Endothelial cell (in vitro differentiated cells): ENCODE data around the gene NPAS1. TPM values are rescaled to one million over a fixed set of nuclear protein-coding genes. Genes with fewer than 3 reads are reported as not detected.
A peak's percentile ranks its signal among the peaks of the same experiment; 100 is the strongest.

Experiments used
- DNase-seq: peaks from one replicate; pipeline ENCODE4 v3.0.0; 2021; ENCODE audit warnings: low spot score
- H3K27ac Mint-ChIP-seq: one replicate; pipeline ENCODE4 v1.8.0; 2021; ENCODE audit warnings: mixed read lengths, inconsistent platforms; ENCODE audit not compliant: unreplicated experiment
- H3K27me3 Mint-ChIP-seq: one replicate; pipeline ENCODE4 v1.8.0; 2021; ENCODE audit warnings: mild to moderate bottlenecking, moderate library complexity, mixed read lengths, inconsistent platforms; ENCODE audit not compliant: unreplicated experiment
- H3K36me3 Mint-ChIP-seq: one replicate; pipeline ENCODE4 v1.8.0; 2021; ENCODE audit warnings: mild to moderate bottlenecking, low read depth, mixed read lengths, inconsistent platforms; ENCODE audit not compliant: unreplicated experiment
- H3K4me1 Mint-ChIP-seq: one replicate; pipeline ENCODE4 v1.8.0; 2021; ENCODE audit warnings: mild to moderate bottlenecking, mixed read lengths, inconsistent platforms; ENCODE audit not compliant: unreplicated experiment
- H3K4me3 Mint-ChIP-seq: one replicate; pipeline ENCODE4 v1.8.0; 2021; ENCODE audit warnings: mild to moderate bottlenecking, mixed read lengths, inconsistent platforms; ENCODE audit not compliant: unreplicated experiment
- H3K9me3 Mint-ChIP-seq: one replicate; pipeline ENCODE4 v1.8.0; 2021; ENCODE audit warnings: mixed read lengths, inconsistent platforms; ENCODE audit not compliant: unreplicated experiment
- CTCF ChIP-seq: fragments of 200-600 bp; sonication (generic); IDR thresholded peaks from one replicate; pipeline ENCODE4 v1.5.0; 2021; ENCODE audit warnings: antibody characterized with exemption; ENCODE audit not compliant: unreplicated experiment
- total RNA-seq: library from RNA; stranded (reverse); fragmentation: NEBNext Ultra II Directional; extraction: Animal tissue kit (Norgen Biotek cat#: 25700); gene quantifications from one replicate; pipeline ENCODE4 v1.2.1, GENCODE V29; 2021; ENCODE audit not compliant: unreplicated experiment

NPAS1 gene
- total RNA-seq, 1 donor from 2014 or later, result 1.0 TPM

DNA sequence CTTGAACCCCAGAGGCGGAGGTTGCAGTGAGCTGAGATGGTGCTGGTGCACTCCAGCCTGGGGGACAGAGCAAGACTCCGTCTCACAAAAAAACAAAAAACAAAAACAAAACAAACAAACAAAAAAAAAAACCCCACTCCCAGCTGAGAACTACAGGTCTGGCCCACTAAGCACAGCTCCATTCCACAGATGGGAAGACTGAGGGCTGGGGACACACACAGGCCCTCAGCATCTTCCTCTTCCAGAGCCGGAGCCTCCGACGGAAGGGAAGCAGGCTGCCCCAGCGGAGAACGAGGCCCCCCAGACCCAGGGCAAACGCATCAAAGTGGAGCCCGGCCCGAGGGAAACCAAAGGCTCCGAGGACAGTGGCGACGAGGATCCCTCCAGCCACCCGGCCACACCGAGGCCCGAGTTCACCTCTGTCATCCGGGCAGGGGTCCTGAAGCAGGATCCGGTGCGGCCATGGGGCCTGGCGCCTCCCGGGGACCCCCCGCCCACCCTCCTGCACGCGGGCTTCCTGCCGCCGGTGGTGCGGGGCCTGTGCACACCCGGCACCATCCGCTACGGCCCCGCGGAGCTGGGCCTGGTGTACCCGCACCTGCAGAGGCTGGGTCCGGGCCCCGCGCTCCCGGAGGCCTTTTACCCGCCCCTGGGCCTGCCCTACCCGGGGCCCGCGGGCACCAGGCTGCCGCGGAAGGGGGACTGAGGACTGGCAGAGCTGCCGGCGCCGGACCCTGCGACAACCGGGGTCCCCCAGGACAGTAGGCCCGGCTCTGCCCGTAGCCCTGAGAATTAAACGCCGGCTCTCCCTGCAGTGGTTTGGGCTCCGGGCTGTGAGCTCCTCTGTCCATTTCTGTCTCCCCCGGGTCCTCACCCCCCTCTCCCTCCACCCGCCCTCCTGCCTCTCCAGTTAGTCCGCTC lies 25.6 kb downstream of the NPAS1 start:
- no peak overlapping the region for H3K27ac Mint-ChIP-seq
- no peaks in the 10 kb centered on the region for H3K36me3 Mint-ChIP-seq
- peaks cover 6% of the 10 kb centered on the region for H3K4me1 Mint-ChIP-seq
- H3K27me3 Mint-ChIP-seq, result peaks cover 5% of the 10 kb centered on the region
- H3K9me3 Mint-ChIP-seq, result no peaks in the 10 kb centered on the region
- H3K4me3 Mint-ChIP-seq, result no peak overlapping the region
- no peak for DNase-seq
- TF ChIP-seq CTCF, result no peak

- no peaks in the 10 kb centered on the region for H3K9me3 Mint-ChIP-seq
- no peak for DNase-seq
- no peak overlapping the region for H3K4me3 Mint-ChIP-seq
- H3K27ac Mint-ChIP-seq, result no peak overlapping the region
- no peak for TF ChIP-seq CTCF
- no peaks in the 10 kb centered on the region for H3K36me3 Mint-ChIP-seq
- H3K4me1 Mint-ChIP-seq, result peaks cover 6% of the 10 kb centered on the region
- H3K27me3 Mint-ChIP-seq, result peaks cover 5% of the 10 kb centered on the region
These were observed 26.3 kb downstream of the NPAS1 start for GRCh38 chr19:47045867-47046470.

GRCh38 chr19:47047272-47047762 lies 27.7 kb downstream of the NPAS1 start:
- H3K9me3 Mint-ChIP-seq, result no peaks in the 10 kb centered on the region
- peak overlapping the region; percentile 99 for H3K4me3 Mint-ChIP-seq
- no peak for DNase-seq
- H3K27me3 Mint-ChIP-seq, result peaks cover 9% of the 10 kb centered on the region
- H3K36me3 Mint-ChIP-seq, result no peaks in the 10 kb centered on the region
- H3K27ac Mint-ChIP-seq, result peak overlapping the region; percentile 13
- peaks cover 6% of the 10 kb centered on the region for H3K4me1 Mint-ChIP-seq
- no peak for TF ChIP-seq CTCF

- DNase-seq, result peak; percentile 84
- Mint-ChIP-seq H3K9me3 (no peaks in the 10 kb centered on the region), H3K27me3 (peaks cover 9% of the 10 kb centered on the region), H3K36me3 (no peaks in the 10 kb centered on the region), H3K4me3 (peak overlapping the region; percentile 99), H3K4me1 (peaks cover 6% of the 10 kb centered on the region), H3K27ac (no peak overlapping the region)
- no peak for TF ChIP-seq CTCF
These were observed 28.2 kb downstream of the NPAS1 start for GRCh38 chr19:47047763-47048405.
